ENCODE results near the gene DHDDS.
A peak's percentile ranks its signal among the peaks of the same experiment; 100 is the strongest.
"Not testable (repeated sequence)": the region's sequence is repeated elsewhere in the genome, so short reads cannot be mapped to it uniquely, and the experiment has no call there.

The DHDDS gene

DNA sequence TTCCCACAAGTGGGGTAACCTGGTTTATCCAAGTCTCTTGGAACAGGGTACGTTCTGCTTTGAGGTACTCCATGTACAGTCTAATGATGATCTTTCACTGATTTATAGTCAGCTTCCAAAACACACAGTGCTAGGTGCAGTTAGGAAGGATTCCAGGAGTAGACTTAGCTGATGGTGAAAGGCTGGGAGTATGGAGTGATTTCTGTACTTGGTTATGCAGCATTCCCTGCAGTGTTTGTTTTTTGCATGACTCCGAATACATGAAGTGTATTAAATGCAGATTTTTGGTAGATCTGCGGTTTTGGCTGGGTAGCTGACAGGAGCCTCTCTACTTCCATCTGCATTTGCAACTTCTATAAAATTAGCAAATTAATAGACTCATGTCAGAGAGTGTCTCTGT is 43.9 kb downstream of the DHDDS start:
- no peak for DNase-seq (ENCODE audit: low read depth, low spot score)

DNA sequence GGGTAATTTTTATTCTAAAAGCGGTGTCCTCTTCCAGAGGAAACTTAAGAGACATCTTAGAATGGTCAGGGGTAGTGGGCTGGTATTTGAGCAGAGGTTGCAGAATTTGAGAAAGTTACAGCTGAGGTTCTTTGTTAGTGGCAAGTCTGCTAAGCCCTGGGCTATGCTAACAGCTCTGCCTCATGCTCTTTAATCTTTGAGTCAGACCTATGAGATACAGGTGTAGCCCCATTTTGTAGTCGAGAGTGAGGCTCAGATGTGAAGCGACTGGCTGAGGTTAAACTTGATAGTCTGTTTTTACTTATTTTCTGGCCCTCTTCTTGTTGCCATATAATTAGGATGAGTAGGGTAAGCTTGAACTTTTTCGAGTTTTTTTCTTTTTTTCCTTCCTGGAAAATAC is 44.8 kb downstream of the DHDDS start:
- DNase-seq (ENCODE audit: low read depth, low spot score) = no peak

DNA sequence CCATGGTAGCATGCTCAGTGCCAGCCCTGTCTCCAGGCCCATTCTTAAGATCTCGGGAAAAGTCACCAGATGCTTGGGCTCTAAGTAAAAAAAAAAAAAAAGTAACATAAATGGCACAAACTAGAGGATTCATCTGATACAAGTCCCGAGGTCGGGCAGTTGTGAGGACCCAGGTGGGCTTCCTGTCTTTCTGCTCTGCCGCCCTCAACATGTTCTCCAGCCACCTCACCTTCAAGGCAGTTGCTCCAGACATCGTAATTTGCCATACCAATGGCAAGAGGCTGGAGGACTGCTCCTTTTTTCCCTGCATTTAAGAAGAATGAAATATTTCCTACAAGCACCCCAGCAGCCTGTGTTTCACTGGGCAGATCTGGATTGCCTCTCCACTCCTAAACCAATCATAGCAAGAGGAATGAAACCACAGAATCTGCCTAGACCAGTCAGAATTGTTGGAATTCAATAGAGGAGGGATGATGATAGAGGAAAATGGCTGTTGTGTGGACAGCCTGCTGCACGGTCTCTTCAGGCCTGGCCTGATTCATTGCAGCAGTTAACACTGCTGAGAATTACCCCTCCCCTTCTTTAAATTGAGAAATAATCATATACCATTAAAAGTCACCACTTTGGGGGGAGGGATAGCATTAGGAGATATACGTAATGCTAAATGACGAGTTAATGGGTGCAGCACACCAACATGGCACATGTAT is 45.5 kb downstream of the DHDDS start:
- no peak for DNase-seq (ENCODE audit: low read depth, low spot score)

DNA sequence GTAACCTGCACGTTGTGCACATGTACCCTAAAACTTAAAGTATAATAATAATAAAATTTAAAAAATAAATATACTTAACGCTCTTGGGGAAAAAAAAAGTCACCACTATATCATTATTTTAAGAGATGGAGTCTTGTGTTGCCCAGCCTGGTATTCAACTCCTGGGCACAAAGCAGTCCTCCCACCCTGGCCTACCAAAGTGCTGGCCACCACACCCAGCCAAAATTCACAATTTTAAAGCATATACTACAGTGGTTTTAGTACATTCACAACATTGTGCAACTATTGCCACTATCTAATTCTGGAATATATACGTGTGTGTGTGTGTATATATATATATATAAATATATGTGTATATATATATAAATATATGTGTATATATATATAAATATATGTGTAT is 46.0 kb downstream of the DHDDS start:
- no peak for DNase-seq (ENCODE audit: low read depth, low spot score)

DNA sequence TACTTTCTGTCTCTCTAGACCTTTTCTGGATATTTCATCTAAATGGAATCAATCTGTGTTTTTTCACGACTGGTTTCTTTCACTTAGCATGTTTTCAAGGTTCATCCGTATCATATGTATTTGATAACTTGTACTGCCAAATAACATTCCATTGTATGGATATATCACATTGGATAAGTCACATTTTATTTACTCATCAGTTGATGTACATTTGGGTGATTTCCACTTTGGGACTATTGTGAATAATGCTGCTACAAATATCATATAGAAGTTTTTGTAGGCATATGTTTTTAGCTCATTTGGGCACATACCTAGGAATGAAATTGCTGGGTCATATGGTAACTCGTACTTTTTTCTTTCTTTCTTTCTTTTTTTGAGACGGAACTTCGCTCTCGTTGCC is 46.9 kb downstream of the DHDDS start:
- DNase-seq (ENCODE audit: low read depth, low spot score) = no peak

DNA sequence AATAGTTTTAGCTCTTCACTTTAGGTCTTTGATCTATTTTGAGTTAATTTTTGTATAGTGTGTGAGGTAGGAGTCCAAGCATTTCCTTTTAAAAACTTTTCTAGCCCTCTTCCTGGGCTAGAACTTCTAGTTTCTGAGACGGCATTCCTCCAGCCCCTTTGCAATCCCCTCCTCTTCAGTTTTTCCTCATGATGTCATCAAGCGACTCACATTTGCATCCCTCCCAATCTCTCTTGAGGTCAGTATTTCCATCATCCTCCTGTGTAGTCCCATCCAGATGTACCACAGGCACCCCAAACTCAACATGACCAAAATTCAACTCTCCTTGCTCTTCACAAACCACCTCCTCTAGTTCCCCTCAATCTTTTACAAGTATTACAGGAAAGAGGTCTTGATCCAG is 50.8 kb downstream of the DHDDS start:
- no peak for DNase-seq (ENCODE audit: low read depth, low spot score)

DNA sequence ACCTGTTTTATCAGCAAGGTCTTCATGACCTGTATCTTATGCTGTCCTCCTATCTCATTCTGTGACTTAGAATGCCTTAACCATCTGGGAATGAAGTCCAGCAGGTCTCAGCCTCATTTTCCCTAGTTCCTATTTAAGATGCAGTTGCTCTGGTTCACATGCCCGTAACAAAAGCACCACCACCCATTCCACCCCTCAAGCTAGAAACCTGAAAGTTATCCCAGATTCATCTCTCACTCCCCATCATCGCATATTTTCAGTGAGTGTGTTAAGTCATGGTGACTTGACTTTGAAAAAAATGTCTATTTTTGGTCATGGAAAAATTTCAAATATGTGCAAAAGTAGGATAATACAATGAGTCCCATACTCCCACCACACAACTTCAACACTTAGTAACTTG is 51.9 kb downstream of the DHDDS start:
- no peak for DNase-seq (ENCODE audit: low read depth, low spot score)

DNA sequence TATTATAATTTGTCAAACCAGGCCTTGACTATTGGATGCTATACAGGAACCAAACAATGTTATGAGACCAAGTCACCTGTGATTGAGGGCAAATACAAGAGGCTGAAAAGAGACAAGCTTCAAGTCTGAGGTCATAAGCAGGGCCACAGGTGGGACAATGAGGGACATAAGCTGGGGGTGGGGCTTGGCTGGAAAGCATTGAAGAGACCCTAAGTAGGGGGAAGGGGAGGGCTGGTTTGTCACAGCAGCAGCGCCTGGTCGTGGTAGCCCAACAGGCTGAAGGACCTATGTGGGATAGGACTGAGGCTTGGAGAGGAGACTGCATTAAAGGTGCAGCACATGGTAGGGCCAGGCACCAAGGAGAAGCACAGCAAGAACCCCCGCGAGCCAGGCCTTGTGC is 58.0 kb downstream of the DHDDS start:
- no peak for DNase-seq (ENCODE audit: low read depth, low spot score)

DNA sequence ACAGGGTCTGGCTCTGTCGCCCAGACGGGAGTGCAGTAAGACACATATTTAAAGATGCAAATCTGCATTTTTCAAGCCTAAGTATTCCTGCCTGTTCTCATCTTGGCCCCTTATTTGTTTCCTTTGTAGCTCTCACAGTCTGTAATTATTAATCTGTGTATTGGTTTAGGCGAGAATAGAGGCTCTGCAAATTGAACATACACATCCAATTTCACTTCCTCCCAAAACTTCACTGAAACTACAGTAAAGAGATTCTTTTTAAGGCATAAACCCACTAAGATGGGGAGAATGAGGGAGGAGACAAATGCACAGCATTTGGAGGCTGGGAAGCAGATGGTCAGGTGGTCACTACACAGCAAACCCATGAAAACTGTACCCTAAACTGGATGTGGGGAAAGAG is 61.1 kb downstream of the DHDDS start:
- DNase-seq (ENCODE audit: low read depth, low spot score) = no peak

DNA sequence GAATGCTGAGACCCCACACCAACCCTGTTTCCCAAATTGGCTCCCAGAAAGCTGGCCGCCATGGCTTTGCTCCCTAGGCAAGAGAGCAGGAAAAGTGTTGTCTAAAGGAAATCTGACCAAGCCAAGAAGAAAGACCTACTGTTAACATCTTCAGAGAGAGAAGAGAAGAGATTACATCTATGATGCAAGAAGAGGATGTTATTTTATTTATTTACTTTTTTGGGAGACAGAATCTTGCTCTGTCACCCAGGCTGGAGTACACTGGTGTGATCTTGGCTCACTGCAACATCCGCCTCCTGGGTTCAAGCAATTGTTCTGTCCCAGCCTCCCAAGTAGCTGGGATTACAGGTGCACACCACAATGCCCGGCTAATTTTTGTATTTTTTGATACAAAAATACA is 61.8 kb downstream of the DHDDS start:
- no peak for DNase-seq (ENCODE audit: low read depth, low spot score)

DNA sequence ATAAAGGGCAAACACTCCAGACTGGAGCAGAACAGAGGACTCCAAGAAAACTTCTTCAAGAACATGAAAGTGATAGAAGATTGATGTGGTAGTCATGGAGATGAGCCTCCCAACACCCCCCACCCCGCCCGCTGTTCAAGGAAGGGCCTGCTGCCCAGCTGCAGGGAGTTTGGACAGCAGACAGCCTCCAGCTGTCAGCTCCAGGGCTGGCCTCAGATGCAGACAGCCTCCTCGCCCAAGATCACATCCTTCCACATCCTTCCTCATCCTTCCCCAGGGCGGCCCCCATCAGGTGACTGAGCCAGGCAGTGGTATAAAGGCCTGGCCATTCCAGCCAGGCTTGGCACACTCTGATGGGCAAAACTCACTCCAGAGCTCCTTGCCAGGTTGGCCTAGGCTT is 64.7 kb downstream of the DHDDS start:
- DNase-seq (ENCODE audit: low read depth, low spot score) = no peak

DNA sequence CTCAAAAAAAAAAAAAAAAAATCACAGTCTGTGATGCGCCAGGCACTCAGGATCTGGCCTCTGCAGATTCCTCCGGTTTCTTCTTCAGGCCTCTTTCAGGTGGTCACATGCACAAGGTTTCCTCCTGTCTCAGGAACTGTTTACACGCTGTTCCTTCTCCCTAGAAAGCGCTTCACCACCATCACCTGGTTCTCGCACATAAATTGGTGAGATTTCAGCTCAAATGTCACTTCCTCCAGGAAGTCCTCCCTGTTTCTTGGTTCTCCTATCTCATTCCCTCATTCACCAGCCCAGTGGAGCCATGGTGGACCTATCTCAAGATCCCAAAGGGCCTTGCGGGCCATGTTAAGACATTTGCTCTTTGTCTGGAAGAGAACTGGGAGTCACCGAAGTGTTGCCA is 66.8 kb downstream of the DHDDS start:
- DNase-seq (ENCODE audit: low read depth, low spot score) = no peak

DNA sequence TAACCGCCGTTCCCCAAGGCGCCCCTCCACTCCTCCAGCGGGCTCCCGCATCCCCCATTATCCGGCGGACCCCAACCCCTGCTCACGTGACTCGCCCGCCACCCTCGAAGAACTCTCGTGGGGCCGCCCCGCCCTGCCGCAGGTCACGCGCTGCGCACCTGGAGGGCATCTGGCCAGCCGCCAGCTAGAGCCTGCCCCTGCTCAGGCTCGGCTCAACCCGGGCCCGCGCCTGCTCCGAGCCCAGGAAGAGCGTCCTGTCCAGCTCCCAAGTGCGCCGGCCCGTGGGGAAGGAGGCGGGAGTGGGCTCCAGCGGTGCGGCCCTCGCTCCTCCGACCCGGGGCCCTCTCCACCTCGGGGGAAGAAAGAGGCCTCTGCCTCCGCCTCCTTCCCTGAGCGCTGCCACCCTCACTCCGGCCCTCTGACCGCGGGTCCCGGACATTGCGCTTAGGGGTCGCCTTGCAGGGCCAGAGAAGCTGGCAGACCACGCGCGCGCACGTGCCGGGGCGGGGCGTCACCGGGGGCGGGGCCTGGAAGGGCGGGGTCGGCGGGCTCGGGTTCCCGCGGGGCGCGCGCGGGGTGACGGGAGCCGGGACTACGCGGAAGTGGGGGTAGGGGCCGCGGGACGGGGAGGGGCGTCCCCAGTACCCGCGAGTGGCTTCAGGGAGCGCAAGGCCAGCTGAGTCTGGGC is 68.5 kb downstream of the DHDDS start:
- peak; percentile 43 for DNase-seq (ENCODE audit: low read depth, low spot score)

DNA sequence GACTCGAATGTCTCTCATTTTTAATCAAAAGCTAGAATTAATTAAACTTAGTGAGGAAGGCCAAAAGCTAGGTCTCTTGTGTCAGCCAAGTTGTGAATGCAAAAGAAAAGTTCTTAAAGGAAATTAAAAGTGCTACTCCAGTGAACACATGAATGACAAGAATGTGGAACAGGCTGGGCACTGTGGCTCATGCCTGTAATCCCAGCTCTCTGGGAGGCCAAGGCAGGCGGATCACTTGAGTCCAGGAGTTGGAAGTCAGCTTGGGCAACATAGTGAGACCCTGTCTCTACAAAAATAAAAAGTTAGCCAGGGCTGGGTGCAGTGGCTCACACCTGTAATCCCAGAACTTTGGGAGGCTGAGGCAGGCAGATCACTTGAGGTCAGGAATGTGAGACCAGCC is 78.6 kb downstream of the DHDDS start:
- not testable (repeated sequence) for DNase-seq (ENCODE audit: low read depth, low spot score)

DNA sequence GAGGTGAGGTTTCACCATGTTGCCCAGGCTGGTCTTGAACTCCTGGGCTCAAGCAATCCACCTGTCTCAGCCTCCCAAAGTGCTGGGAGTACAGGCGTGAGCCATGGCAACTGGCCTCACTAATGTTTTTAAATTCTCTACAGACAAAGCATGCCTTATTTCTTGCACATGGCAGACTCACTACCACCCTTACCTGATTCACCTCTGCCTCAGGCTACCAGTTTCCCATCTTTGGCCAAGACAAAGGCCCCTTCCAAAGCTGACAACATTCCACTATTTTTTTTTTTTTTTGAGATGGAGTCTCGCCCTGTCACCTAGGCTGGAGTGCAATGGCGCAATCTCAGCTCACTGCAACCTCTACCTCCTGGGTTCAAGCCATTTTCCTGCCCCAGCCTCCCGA is 83.7 kb downstream of the DHDDS start:
- not testable (repeated sequence) for DNase-seq (ENCODE audit: low read depth, low spot score)

DNA sequence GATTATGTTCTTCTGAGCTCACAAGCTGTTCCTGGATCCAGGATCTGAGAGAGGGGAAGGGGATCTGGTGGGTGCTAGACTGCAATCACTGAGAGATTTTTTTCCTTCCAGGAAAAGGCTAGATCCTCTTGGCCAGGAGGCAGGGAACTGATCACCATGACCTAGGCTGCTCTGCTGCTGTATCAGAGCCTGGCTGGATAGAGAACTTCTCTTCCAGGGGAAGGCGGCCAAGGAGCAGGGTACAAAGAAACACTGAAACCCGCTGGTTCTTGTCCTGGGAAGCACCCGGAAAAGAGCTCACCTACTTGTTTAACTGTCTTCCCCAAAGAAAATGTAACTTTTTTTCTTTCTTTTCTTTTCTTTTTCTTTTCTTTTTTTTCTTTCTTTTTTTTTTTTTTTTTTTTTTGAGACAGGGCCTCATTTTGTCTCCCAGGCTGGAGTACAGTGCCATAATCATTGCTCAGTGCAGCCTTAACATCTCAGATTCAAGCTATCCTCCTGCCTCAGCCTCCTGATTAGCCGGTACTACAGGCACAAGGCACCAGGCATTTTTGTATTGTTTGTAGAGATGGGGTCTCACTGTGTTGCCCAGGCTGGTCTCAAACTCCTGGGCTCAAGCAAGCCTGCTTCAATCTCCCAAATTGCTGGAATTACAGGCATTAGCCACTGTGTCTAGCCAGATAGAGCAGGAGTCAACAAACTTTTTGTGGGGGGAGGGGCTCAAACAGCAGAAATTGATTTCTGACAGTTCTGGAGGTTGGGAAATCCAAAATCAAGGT is 85.1 kb downstream of the DHDDS start:
- DNase-seq (ENCODE audit: low read depth, low spot score) = no peak

DNA sequence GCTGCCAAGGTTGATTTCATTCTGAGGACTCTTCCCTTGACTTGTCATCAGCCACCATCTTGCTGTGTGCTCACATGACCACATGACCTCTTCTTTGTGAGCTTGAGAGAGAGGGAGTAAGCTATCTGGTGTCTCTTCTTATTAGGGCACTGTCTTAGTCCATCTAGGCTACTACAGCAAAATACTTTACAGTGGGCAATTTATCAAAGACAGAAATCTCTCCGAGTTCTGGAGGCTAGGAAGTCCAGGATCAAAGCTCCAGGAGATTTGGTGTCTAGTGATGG is 85.6 kb downstream of the DHDDS start:
- no peak for DNase-seq (ENCODE audit: low read depth, low spot score)

DNA sequence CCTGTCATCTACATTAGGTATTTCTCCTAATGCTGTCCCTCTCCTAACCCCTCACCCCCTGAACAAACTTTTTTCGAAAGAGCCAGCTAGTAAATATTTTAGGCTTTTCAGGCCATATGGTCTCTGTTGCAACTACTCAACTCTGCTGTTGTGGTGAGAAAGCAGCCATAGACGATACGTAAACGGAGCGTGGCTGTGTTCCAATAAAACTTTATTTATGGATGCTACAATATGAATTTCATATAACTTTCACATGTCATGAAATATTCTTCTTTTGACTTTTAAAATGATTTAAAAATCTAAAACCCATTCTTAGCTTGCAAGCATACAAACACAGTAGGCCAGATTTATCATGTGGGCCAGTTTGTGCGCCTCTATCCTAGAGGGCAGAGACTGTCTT is 86.2 kb downstream of the DHDDS start:
- no peak for DNase-seq (ENCODE audit: low read depth, low spot score)

DNA sequence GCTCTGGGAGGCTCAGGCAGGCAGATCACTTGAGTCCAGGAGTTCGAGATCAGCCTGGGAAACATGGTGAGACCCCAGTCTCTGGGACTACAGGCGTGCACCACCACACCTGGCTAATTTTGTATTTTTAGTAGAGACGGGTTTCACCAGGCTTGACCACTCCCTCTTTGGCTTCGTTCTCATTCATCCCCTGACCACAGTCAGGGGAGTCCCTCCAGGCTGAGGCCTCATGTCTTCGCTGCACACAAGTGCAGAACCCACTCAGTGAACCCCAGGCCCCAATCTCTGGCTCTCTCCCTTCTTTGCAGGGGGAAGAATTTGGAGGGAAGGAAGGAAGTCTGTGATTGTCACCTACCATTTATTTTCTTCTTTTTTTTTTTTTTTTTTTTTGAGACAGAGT is 88.2 kb downstream of the DHDDS start:
- no peak for DNase-seq (ENCODE audit: low read depth, low spot score)

Data from smooth muscle cell of the brain vasculature (primary cell).